Epithelial cell of esophagus (primary cell): ENCODE results near the gene MALRD1.
A peak's percentile ranks its signal among the peaks of the same experiment; 100 is the strongest.

Experiments used
- DNase-seq: peaks from one replicate; pipeline ENCODE4 v3.0.0; 2010; ENCODE audit warnings: low read depth
- H3K4me3 ChIP-seq: 2 replicates; pipeline ENCODE4 v1.5.1; 2011; ENCODE audit warnings: mild to moderate bottlenecking, low read length, control low read depth
- CTCF ChIP-seq: IDR thresholded peaks from 2 replicates; pipeline ENCODE4 v1.5.1; 2011; ENCODE audit warnings: low read depth, mild to moderate bottlenecking, low read length, control low read depth, inconsistent platforms; ENCODE audit not compliant: insufficient read depth; ENCODE audit errors: missing control alignments

The MALRD1 gene

GRCh38 chr10:19283786-19284185, 235.2 kb downstream of the MALRD1 start:
- DNase-seq = no peak
- H3K4me3 ChIP-seq = no peak overlapping the region

GRCh38 chr10:19290770-19291169, 242.2 kb downstream of the MALRD1 start:
- no peak for DNase-seq

More at GRCh38 chr10:19283786-19284185, 235.2 kb downstream of the MALRD1 start:
- TF ChIP-seq CTCF = no peak

GRCh38 chr10:19294233-19294632, 245.6 kb downstream of the MALRD1 start:
- no peak for DNase-seq
- H3K4me3 ChIP-seq = no peak overlapping the region
- no peak for TF ChIP-seq CTCF

More at GRCh38 chr10:19290770-19291169, 242.2 kb downstream of the MALRD1 start:
- H3K4me3 ChIP-seq = no peak overlapping the region
- no peak for TF ChIP-seq CTCF

GRCh38 chr10:19299645-19300044, 251.0 kb downstream of the MALRD1 start:
- no peak overlapping the region for H3K4me3 ChIP-seq
- no peak for TF ChIP-seq CTCF
- DNase-seq = no peak

- H3K4me3 ChIP-seq = no peak overlapping the region
- peak; percentile 84 for DNase-seq
- TF ChIP-seq CTCF = no peak
Measured at GRCh38 chr10:19302117-19302516, 253.5 kb downstream of the MALRD1 start.

GRCh38 chr10:19310066-19310465, 261.5 kb downstream of the MALRD1 start:
- H3K4me3 ChIP-seq = no peak overlapping the region
- DNase-seq = peak; percentile 24
- no peak for TF ChIP-seq CTCF

GRCh38 chr10:19316204-19316870, 267.7 kb downstream of the MALRD1 start:
- TF ChIP-seq CTCF = no peak
- H3K4me3 ChIP-seq = no peak overlapping the region
- DNase-seq = no peak
